HL-60/S4 treated with phorbol 12-myristate 13-acetate at 8.2 ng/mL for 4 days and 3 days (cell line): ENCODE measurements around the gene CCDC7.
"Not testable (repeated sequence)": the region's sequence is repeated elsewhere in the genome, so short reads cannot be mapped to it uniquely, and the experiment has no call there.

Experiments
- in situ Hi-C: fragments of 300-500 bp; cut with MboI; formaldehyde crosslinking; loops from 2 replicates; pipeline ENCODE4 v1.15.0; 2022; ENCODE audit warnings: low sequenced_read_pairs

Gene CCDC7

DNA sequence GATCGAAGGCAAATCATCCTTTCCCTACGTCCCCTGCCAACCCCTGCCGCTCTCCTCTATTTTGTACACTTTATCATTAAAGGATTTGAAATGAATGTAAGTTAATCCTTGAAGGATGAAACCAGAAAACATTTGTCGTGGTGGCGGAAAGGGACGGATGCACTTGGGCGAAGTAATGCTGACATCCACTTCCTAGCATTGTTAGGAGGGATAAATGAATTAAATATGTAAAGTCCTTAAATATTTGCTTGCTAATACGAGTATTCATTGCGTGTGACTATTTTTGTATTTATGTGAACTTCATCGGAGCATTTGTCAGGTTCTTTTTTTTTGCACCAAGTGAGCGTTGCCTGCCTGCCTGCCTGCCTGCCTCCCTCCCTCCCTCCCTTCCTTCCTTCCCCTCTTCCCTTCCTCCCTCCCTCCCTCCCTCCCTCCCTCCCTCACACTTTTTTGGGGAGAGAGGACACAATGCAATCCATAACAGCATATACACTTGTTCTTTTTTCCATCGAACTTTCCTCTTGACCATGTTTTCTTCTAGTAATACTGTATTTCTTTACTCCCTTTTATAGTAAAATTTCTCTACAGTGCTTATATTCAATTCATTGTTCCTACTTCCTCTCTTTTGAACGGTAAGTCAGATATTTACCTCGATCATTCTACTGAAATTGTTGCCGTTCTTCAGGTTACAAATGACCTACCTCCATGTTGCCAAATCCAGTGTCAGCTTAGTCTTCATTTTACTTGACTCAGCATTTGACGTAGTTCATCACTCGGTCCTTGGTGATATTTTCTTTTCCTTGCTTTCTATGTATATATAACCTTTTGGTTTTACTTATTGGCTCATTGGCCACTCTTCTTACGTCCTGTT is 831 bp downstream of the CCDC7 start:
- in situ Hi-C loops, result no loop called here

DNA sequence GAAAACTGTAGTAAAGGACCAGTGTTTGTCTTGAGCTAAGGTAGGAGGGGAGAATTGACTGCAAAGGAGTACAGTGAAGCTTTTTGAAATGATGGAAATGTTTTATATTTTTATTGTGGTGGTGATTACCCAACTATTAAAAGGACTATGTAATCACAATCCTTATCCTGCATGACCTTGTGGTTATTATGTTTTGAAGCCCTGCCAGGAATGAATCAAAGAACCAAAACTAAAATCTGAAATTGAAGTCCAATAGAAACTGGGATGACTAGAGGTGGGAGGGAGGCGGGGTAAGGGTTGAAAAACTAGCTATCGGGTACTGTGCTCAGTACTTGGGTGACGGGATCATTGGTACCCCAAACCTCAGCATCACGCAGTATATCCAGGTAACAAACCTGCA is 8.2 kb downstream of the CCDC7 start:
- in situ Hi-C loops, result no loop called here

DNA sequence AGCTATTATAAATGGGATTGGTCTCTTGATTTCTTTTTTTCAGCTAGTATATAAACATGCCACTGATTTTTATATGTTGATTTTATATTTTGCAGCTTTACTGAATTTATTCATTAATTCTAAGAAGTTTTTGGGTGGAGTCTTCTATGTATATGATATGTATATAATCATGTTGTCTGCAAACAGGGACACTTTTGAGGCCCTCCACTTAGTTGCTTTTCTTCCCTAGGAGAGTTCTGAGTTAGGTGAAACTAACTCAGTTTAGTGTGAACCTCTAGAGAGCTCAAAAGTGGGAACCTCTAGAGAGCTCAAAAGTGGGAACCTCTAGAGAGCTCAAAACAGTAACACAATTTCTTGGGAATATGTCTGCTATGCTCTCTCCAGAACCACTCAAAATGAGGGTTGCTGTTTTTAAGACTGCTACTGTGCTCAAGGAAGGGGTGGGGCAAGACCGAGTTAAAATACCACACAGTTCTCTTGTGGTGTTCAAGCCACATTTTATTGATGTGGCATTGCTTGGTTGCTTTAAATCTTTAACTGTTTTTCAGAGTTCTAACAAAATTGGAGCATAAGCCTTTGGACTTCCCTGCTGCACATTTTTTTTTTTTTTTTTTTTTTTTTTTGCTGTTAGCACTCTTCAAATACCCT is 13.2 kb downstream of the CCDC7 start:
- in situ Hi-C loops, result no loop called here

DNA sequence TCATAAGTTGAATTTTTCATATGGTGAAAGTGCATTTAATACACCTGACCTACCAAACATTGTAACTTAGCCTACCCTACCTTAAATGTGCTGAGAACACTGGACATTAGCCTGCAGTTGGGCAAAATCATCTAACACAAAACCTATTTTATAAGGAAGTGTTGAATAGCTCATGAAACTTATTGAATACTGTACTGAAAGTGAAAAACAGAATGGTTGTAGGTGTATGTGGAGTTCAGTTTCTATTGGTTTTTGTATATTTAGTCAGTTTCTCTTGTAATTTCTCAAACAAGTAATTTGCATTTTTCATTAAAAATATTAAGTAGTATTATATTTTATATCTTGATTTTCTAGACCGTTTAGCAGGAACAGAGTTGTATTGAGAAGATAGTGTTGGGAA is 15.3 kb downstream of the CCDC7 start:
- in situ Hi-C loops, result no loop called here

DNA sequence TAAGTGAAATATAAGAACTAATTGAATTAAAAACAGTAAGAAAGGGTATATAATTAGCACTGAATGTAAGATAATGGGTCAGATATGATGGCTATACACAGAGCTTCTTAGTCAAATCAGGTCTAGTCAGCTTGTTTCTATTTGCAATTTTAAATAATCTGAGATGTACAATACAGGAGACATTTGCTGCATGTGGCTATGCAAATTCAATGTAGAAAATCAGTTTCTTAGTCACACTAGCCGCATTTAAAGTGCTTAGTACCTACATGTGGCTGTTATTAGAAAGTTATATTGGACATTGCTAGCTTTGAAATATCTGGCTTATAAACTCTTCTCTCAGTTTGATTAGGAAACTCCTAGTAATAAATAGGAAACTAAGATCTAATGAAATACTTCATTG is 25.3 kb downstream of the CCDC7 start:
- in situ Hi-C loops, result no loop called here

DNA sequence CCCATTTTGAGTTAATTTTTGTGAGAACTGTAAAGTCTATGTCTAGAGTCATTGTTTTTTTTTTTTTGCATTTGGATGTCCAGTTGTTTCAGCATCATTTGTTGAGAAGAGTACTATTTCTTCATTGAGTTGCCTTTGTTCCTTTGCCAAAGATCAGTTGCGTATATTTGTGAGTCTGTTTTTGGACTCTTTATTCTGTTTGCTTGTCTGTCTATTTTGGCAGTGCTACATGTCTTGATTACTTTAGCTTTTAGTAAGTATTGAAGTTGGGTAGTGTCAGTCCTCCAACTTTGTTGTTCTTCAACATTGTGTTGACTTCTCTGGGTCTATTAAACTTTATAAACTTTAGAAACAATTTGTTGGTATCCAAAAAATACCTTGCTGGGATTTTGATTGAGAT is 31.6 kb downstream of the CCDC7 start:
- in situ Hi-C loops, result no loop called here

DNA sequence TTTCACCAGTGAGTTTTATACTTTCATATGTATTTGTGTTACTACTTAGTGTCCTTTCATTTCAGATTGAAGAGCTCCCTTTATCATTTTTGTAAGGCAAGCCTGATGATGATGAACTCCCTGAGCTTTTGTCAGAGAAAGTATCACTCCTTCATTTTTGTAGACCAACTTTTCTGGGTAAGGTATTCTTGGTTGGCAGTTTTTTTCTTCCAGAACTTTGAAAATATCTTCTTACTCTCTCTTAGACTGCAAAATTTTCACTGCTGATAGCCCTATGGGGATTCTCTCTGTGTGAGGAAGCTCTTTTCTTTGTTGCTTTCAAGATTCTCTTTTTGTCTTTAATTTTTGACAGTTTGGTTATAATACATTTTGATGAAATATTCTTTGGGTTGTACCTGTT is 35.7 kb downstream of the CCDC7 start:
- in situ Hi-C loops, result no loop called here

DNA sequence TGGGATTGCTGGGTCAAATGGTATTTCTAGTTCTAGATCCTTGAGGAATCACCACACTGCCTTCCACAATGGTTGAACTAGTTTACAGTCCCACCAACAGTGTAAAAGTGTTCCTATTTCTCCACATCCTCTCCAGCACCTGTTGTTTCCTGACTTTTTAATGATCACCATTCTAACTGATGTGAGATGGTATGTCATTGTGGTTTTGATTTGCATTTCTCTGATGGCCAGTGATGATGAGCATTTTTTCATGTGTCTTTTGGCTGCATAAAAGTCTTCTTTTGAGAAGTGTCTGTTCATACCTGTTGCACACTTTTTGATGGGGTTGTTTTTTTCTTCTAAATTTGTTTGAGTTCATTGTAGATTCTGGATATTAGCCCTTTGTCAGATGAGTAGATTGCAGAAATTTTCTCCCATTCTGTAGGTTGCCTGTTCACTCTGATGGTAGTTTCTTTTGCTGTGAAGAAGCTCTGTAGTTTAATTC is 37.1 kb downstream of the CCDC7 start:
- in situ Hi-C loops, result not testable (repeated sequence)

DNA sequence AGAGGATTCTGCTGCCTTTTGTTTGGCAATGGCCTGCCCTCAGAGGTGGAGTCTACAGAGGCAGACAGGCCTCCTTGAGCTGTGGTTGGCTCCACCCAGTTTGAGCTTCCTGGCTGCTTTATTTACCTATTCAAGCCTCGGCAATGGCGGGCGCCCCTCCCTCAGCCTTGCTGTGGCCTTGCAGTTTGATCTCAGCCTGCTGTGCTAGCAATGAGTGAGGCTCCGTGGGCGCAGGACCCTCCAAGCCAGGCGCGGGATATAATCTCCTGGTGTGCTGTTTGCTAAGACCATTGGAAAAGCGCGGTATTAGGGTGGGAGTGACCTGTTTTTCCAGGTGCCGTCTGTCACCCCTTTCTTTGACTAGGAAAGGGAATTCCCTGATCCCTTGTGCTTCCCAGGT is 42.1 kb downstream of the CCDC7 start:
- in situ Hi-C loops, result not testable (repeated sequence)

DNA sequence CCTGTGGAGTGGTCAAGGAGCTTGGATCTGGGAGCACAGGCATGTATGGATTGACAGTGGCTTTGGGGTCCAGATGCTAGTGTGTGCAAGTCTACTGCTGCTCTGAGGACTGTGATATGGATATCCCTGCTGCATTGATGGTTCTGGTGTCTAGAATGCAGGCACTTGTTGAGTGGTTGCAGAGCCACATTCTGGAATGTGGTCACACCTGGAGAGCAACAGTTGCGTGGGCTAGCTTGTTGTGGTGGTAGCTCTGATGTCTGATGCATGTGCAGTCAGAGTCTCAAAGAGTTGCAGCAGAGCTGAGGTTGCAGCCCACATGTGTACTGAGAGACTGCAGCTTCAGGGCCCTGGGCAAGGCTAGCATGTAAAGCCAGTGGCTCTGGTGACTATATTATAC is 43.2 kb downstream of the CCDC7 start:
- in situ Hi-C loops, result no loop called here

DNA sequence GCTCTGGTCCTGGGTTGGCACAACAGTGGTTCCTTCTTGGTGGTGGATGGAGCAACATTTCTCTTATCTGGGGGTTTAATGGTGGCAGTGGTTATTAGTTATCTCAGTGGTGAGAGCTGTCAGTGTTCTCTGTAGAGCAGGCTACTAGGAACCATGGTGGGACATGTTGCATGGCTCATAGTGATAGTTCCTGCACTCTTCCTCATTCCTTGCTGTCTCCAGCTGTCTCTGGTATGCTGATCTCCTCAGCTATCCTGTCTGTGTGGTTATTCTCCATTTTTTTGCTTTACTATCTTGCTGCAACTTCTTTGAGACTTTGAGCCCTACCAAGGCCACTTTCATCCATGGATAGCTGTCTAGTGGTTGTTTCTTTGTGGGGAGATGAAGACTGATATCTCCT is 44.0 kb downstream of the CCDC7 start:
- in situ Hi-C loops, result no loop called here

DNA sequence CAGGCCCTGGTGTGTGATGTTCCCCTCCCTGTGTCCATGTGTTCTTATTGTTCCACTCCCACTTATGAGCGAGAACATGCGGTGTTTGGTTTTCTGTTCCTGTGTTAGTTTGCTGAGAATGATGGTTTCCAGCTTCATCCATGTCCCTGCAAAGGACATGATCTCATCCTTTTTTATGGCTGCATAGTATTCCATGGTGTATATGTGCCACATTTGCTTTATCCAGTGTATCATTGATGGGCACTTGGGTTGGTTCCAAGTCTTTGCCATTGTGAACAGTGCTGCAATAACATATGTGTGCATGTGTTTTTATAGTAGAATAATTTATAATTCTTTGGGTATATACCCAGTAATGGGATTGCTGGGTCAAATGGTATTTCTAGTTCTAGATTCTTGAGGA is 48.6 kb downstream of the CCDC7 start:
- in situ Hi-C loops, result not testable (repeated sequence)

DNA sequence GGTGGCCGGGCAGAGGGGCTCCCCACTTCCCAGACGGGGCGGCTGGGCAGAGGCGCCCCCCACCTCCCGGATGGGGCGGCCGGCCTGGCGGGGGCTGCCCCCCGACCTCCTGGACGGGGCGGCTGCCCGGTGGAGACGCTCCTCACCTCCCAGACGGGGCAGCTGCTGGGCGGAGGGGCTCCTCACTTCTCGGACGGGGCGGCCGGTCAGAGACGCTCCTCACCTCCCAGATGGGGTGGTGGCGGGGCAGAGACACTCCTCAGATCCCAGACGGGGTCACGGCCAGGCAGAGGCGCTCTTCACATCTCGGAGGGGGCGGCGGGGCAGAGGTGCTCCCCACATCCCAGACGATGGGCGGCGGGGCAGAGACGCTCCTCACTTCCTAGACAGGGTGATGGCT is 54.2 kb downstream of the CCDC7 start:
- in situ Hi-C loops, result not testable (repeated sequence)

DNA sequence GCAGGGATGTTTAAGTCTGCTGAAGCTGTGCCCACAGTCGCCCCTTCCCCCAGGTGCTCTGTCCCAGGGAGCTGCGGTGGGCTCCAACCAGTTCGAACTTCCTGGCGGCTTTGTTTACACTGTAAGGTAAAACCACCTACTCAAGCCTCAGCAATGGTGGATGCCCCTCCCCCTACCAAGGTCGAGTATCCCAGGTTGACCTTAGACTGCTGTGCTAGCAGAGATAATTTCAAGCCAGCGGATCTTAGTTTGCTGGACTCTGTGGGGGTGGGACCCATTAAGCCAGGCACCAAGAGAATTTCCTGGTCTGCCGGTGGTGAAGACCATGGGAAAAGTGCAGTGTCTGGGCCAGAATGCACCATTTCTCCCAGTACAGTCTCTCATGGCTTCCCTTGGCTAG is 56.0 kb downstream of the CCDC7 start:
- in situ Hi-C loops, result no loop called here

DNA sequence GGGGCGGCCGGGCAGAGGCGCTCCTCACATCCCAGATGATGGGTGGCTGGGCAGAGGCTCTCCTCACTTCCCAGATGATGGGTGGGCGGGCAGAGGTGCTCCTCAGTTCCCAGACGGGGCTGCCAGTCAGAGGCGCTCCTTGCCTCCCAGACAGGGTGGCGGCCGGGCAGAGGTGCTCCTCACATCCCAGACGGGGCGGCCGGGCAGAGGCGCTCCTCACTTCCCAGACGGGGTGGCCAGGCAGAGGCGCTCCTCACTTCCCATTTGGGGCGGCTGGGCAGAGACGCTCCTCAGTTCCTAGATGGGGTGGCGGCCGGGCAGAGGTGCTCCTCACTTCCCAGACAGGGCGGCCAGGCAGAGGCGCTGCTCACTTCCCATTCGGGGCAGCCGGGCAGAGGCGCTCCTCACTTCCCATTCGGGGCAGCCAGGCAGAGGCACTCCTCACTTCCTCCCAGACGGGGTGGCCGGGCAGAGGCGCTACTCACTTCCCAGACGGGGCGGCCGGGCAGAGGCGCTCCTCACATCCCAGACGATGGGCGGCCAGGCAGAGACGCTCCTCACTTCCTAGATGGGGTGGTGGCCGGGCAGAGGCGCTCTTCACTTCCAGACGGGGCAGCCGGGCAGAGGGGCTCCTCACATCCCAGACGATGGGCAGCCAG is 60.0 kb downstream of the CCDC7 start:
- in situ Hi-C loops, result not testable (repeated sequence)

DNA sequence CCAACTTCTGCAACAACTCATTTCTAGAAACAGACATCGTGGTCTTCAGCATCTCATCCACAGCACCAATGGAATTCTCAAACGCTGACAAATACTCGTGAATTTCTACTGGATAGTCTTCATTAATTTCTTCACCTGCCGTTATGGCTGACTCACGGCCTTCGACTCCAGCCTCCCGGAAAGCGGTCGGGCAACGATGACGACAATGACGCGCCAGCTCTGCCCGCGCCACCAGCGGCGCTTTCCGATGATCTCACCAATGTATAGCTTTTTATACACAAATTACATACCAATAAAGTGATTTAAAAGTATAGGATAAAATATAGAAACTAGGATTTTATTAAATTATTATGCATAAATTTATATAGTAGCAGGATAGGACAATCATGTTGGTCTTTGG is 65.7 kb downstream of the CCDC7 start:
- in situ Hi-C loops, result no loop called here

DNA sequence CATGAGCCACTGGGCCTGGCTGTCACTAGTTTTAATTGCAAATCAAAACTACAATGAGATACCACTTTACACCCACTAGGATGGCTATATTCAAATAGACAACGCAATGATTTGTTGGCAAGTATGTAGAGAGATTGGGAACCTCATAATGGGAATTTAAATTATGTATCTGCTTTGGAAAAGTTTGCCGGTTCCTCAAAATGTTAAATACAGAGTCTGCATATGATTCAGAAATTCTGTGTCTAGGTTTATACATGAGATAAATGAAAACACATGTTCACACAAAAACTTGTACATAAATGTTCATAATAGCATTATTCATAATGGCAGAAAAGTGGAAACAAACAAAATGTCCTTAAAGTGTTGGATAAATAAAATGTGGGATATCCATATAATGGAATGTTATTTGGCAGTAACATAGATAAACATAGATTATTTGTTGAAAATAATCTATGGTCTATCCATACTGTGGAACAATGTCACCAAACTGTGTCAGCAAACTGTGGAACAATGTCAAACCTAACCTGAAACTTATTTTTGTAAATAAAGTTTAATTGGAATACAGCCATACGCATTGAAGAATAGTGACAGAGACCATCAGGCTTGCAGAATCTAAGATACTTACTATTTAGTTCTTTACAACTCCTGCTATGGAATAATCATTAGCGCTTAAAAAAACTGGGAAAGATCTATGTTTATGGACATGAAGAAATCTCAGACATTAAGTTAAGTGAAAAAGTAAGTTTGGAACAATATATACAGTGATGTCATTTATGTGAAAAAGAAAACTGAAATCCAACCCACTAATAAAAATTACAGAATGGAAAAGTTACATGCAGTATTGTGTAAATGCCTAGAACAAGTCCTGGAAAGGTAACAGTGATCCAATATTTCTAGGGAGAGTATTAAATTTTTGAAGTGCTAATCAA is 70.9 kb downstream of the CCDC7 start:
- in situ Hi-C loops, result no loop called here

DNA sequence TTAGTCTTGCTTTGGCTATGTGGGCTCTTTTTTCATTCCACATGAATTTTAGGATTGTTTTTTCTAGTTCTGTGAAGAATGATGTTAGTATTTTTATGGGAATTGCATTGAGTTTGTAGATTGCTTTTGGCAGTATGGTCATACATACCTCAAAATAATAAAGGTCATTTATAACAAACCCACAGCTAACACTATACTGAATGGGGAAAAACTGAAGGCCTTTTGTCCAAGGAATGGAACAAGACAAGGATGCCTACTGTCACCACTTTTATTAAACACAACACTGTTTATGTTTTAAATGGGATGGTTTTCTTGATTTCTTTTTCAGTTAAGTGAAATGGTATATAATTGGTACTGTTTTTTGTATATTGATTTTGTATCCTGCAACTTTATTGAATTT is 84.3 kb downstream of the CCDC7 start:
- in situ Hi-C loops, result no loop called here

DNA sequence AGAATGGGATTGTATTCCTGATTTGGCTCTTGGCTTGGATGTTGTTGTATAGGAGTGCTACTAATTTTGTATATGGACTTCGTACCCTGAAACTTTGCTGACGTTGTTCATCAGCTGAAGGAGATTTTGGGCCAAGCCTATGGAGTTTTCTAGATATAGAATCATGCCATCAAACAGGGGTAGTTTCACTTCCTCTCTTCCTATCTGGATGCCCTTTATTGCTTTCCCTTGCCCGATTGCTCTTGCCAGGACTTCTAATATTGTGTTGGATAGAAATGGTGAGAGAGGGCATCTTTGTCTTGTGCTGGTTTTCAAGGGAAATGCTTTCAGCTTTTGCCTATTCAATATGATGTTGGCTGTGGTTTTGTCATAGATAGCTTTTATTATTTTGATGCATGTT is 92.3 kb downstream of the CCDC7 start:
- in situ Hi-C loops, result no loop called here

DNA sequence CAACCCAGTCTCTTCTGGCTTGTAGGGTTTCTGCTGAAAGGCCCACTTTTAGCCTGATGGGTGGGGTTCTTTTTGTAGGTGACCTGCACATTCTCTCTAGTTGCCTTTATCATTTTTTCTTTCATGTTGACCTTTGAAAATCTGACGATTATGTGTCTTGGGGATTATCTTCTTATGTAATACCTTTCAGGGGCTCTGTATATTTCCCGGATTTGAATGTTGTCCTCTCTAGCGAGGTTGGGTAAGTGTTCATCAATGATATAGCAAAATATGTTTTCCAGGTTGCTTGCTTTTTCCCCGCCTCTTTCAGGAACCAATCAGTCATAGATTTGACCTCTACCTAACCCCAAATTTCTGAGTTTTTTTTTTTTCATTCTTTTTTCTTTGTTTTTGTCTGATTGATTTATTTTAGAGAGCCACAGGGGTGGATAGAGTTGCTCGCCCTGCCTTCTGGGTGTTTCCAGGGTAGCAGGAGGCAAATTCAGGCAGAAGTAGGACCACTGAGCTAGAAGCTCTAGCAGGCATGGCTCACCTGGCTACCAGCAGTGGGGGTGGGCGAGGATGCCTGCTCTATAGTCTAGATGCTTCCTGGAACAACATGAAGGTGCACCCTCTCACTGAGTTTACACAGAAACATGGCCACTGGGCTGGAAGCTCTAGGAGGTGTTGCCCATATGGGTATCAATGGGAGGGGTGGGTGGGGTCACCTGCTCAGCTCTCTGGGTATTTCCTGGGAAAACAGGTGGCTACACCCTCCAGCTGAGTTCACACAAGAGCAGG is 94.9 kb downstream of the CCDC7 start:
- in situ Hi-C loops, result no loop called here
